GM21526 (cell line): ENCODE results near the gene SBNO2.
A peak's percentile ranks its signal among the peaks of the same experiment; 100 is the strongest.

Experiments
- ATAC-seq: cut with Tn5 transposase; IDR thresholded peaks from one replicate; pipeline ENCODE4 v1.9.1; 2021; ENCODE audit warnings: moderate library complexity; ENCODE audit not compliant: unreplicated experiment, low FRiP score

Gene SBNO2

GRCh38 chr19:1094978-1095701 lies 78.9 kb downstream of the SBNO2 start, which contains the start of gene POLR2E:
Gene POLR2E (minus strand): TSS chr19:1095375. CDS start chr19:1095315, 60 bp downstream.
- peak; percentile 74 for ATAC-seq

DNA sequence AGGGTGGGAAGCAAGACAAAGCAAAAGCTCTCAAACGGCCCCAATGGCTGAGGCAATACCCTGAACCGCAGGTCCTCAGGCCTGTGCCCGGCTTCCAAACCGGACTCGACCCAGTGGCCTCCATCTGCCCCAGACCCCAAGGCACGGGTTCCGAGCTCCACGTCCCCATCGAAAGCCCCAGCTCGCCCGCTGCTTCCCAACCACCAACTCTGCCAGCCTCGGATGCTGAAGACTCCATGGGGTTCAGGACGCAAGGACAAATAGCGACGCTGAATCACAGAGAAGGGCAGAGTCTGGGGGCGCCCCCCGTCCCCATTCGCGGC lies 79.5 kb downstream of the SBNO2 start:
- no peak for ATAC-seq

GRCh38 chr19:1093811-1094553 lies 80.1 kb downstream of the SBNO2 start:
- no peak for ATAC-seq

DNA sequence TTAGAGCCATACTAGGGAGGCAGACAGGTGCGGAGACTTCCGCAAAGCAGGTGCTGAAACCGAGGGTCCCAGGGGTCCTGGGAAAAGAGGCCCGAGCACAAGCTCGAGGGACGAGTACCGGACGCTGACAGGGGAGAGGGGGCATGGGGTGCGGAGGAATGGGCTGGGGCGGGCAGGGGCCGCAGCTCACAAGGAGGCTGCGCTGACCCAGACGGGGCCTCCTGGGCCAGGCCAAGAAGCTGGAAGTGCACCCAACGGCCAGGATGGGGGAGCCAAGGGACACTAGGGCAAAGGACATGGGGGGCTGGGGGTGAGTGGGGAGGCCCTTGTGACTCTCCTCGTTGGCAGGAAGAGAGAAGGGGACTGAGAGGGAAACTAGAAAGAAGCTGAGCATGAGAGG lies 80.7 kb downstream of the SBNO2 start:
- ATAC-seq: no peak

- no peak for ATAC-seq
Measured at GRCh38 chr19:1091544-1092175, 82.4 kb downstream of the SBNO2 start.

GRCh38 chr19:1090731-1091543 lies 83.1 kb downstream of the SBNO2 start:
- ATAC-seq: no peak

GRCh38 chr19:1089891-1090290 lies 84.2 kb downstream of the SBNO2 start:
- no peak for ATAC-seq

GRCh38 chr19:1089126-1089771 lies 84.8 kb downstream of the SBNO2 start:
- ATAC-seq: no peak

GRCh38 chr19:1088416-1089010 lies 85.6 kb downstream of the SBNO2 start:
- no peak for ATAC-seq

DNA sequence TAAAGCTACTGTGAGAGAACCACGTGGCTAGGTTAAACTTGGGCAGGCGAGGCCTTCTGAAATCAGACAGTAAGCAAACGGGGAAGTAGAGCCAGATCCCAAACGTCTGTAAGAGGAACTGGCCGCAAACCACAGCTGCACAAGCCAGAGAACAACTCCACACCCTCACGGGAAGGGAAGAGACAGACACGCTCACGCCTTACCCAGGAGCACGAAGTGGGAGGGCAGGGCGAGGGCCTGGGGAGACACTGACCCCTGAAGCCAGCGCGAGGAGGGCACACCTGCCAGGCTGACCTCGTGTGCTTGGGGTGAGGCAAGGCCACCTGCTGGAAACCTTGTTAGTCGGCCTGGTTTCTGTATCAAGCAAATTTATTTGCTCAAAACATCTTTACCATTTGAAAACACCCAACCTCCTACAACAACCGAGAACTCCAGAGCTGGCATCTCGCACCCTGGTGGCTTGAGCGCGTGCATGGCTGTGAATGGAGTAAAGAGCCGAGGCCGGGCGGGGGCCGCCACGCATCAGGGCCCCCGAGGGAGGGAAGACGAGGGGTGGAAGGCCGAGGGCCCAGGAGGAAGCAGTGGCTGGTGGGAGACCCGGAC lies 86.2 kb downstream of the SBNO2 start:
- no peak for ATAC-seq

GRCh38 chr19:1086613-1087012 lies 87.5 kb downstream of the SBNO2 start:
- ATAC-seq: no peak

DNA sequence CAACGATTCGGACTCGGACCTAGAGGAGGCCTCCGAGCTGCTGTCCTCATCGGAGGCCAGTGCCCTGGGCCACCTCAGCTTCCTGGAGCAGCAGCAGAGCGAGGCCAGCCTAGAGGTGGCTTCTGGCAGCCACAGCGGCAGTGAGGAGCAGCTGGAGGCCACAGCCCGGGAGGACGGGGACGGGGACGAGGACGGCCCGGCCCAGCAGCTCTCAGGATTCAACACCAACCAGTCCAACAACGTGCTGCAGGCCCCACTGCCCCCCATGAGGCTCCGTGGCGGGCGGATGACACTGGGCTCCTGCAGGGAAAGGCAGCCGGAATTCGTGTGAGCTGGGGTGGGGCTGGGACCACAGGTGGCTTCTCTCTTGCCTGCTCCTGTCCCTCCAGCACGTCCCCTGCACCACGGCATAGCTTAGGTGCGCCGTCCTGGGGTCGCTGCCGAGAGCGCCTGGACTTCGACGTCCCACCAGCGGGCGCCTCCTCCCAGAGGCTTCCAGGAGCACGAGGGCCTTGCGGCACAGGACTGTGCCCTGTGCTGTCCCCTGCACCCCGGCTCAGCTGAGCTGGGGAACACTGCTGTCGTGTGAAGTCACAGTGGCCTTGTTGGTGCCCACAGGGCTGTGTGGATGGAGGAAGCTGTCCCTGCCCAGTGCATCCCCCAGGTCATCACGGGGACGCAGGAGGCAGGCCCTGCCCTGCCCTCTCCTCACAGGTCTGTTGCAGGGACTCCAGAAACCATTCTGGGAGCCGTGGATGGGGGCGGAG lies 88.2 kb downstream of the SBNO2 start:
- ATAC-seq: no peak

DNA sequence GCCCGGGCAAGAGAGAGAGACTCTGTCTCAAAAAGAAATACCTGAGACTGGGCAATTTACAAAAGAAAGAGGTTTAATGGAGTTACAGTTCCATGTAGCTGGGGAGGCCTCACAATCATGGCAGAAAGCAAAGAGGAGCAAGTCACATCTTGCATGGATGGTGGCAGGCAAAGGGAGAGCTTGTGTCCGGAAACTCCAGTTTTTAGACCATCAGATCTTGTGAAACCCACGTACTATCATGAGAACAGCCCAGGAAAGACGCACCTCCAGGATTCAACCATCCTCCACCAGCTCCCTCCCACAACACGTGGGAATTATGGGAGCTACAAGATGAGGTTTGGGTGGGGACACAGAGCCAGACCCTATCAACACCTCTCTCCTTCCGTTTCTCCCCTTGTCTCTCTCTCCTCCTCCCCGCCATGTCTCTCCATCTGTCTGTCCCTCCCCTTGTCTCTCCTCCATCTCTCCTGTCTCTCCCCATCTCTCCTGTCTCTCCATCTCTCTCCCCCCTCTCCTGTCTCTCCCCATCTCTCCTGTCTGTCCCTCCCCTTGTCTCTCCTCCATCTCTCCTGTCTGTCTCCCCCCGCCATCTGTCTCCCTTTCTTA lies 88.9 kb downstream of the SBNO2 start:
- no peak for ATAC-seq

DNA sequence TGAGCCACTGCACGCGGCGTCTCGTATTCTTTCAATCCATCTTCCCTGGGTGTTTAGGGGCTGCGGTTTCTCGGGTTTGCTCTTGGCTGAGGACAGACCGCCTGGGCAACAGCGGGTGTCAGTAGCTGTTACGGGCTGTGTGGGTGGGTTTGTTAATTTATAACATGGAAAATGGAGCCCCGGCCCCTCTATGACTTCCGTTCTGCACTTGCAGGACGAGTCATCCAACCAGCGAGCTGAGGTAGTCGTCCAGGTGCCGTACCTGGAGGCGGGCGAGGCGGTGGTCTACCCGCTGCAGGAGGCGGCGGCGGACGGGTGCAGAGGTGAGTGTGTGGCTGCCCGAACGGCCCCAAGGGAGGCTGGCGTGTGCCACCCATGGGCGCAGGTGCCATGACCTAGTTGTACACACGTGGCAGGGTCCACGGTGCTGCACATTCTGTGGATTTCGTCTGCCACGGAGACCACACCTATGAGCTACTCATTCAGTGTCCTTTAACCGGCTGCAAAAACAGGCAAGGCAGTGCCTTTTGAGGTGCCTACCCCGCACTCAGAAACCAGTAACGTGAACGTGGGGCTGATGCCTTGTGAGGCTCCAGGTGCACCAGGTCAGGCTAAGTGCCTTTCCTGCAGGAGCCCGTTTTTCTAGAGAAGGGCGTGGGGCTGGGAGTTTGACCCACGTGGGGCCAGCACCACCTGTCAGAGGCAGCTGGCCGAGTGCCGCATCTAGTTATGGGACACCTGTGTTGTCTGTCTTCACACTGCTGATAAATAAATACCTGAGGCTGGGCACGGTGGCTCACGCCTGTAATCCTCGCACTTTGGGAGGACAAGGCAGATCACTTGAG lies 89.8 kb downstream of the SBNO2 start:
- no peak for ATAC-seq

- ATAC-seq: no peak
Measured at GRCh38 chr19:1082928-1083816, 90.9 kb downstream of the SBNO2 start.

GRCh38 chr19:1082165-1082927 lies 91.7 kb downstream of the SBNO2 start:
- no peak for ATAC-seq
